PFSK-1 (cell line): Measurements from ENCODE around the gene PITPNM1.
A peak's percentile ranks its signal among the peaks of the same experiment; 100 is the strongest.

ENCODE experiments used
- FOXP2 ChIP-seq: optimal IDR thresholded peaks from 2 replicates; pipeline ENCODE3; 2011; ENCODE audit warnings: borderline replicate concordance, control low read depth, inconsistent platforms; ENCODE audit not compliant: insufficient read depth; ENCODE audit errors: extremely low read length, extremely low read depth
- POLR2AphosphoS5 ChIP-seq: IDR thresholded peaks from 2 replicates; pipeline ENCODE4 v1.6.1; 2012; ENCODE audit warnings: low read depth, mild to moderate bottlenecking, control low read depth, low read length, moderate library complexity
- REST ChIP-seq, 2 experiments: IDR thresholded peaks; 2 replicates each; pipeline versions ENCODE4 v1.6.1 to v1.8.0; 2011 to 2012; ENCODE audit warnings: low read depth in 2 of 2, low read length in 2 of 2, control low read depth in 1 of 2, inconsistent platforms in 1 of 2, mild to moderate bottlenecking in 1 of 2, moderate library complexity in 1 of 2; ENCODE audit not compliant: insufficient read depth in 1 of 2
- SIN3A ChIP-seq: IDR thresholded peaks from 2 replicates; pipeline ENCODE4 v1.6.1; 2012; ENCODE audit warnings: mild to moderate bottlenecking, low read length, moderate library complexity, borderline replicate concordance; ENCODE audit not compliant: insufficient read depth
- TAF1 ChIP-seq: IDR thresholded peaks from 2 replicates; pipeline ENCODE4 v1.6.1; 2012; ENCODE audit warnings: low read length, control low read depth, borderline replicate concordance; ENCODE audit not compliant: insufficient read depth

The PITPNM1 gene

GRCh38 chr11:67514116-67514515 is 9.0 kb upstream of the PITPNM1 start:
- TF ChIP-seq TAF1, result no peak

- no peak for TF ChIP-seq FOXP2
- TF ChIP-seq TAF1, result no peak
- no peak for TF ChIP-seq POLR2AphosphoS5
- no peak for TF ChIP-seq REST (IDR thresholded peaks at IDR 0.05; ENCODE audit: insufficient read depth in 1 of 2, low read depth in 2 of 2, low read length in 2 of 2)
- no peak for TF ChIP-seq SIN3A
Measured at GRCh38 chr11:67510023-67510345, 4.8 kb upstream of the PITPNM1 start.

DNA sequence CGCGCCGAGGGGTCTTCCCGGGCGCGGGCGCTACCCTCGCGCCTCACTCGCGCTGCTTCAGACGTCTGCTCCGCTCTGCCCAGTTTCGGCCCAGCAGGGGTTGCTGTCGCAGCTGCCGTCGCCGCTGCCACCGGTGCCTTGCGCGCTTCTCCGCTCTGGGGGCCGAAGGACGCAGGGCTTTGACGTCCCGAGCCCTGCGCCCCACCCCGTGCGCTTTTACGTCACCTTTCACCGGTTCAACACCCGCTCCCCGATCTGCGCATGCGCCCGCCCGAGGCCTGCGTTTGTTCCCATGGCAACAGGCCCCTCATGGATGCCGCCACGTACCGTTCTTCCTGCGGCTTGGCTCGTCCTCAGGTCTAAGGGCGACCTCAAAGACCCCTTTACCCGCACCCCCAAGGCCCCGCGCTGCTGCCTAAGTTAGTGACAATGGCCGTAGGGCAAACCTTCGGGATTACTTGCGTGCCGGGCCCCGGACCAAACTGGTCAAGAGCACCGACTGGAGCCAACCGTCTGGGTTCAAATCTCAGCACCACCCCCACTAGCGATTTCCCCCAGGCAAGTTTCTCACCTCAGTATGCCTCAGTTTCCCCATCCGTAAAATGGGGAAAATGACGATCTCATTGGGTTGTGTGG is 3.4 kb upstream of the PITPNM1 start:
- peak; percentile 33; the same call in 1 of the 2 replicates for TF ChIP-seq SIN3A
- TF ChIP-seq TAF1, result no peak
- TF ChIP-seq FOXP2, result no peak
- no peak for TF ChIP-seq POLR2AphosphoS5
- TF ChIP-seq REST (IDR thresholded peaks at IDR 0.05; ENCODE audit: insufficient read depth in 1 of 2, low read depth in 2 of 2, low read length in 2 of 2), result no peak

GRCh38 chr11:67507864-67508485 is 2.8 kb upstream of the PITPNM1 start, which contains the start of gene CDK2AP2:
TSS of gene CDK2AP2 (minus strand) at chr11:67508162. CDS start at chr11:67508082, 80 bp downstream.
- TF ChIP-seq REST (IDR thresholded peaks at IDR 0.05; ENCODE audit: insufficient read depth in 1 of 2, low read depth in 2 of 2, low read length in 2 of 2) (no peak), POLR2AphosphoS5 (peak; percentile 77), SIN3A (peak; percentile 58; the same call in 1 of the 2 replicates)

- TF ChIP-seq TAF1, result no peak
- no peak for TF ChIP-seq SIN3A
- no peak for TF ChIP-seq POLR2AphosphoS5
- TF ChIP-seq REST (IDR thresholded peaks at IDR 0.05; ENCODE audit: insufficient read depth in 1 of 2, low read depth in 2 of 2, low read length in 2 of 2), result no peak
Measured at GRCh38 chr11:67507242-67507863, 2.2 kb upstream of the PITPNM1 start.
